Mesendoderm (in vitro differentiated cells): ENCODE data around the gene NAPSA.

Experiments
- DNase-seq: peaks from one replicate; pipeline ENCODE4 v3.0.0; 2013
- H2AK5ac ChIP-seq: 2 replicates; pipeline ENCODE4 v1.6.1; 2013; ENCODE audit warnings: low read length, inconsistent platforms
- H2BK120ac ChIP-seq: 2 replicates; pipeline ENCODE4 v1.6.1; 2013; ENCODE audit warnings: low read depth, mild to moderate bottlenecking, low read length, moderate library complexity, mixed read lengths
- H2BK15ac ChIP-seq: replicated peaks from 2 replicates; pipeline ENCODE4 v1.6.1; 2013; ENCODE audit warnings: low read depth, mild to moderate bottlenecking, moderate library complexity
- H2BK5ac ChIP-seq: 2 replicates; pipeline ENCODE4 v1.6.1; 2013; ENCODE audit warnings: low read length, inconsistent platforms
- H3K18ac ChIP-seq: 2 replicates; pipeline ENCODE4 v1.6.1; 2013; ENCODE audit warnings: mild to moderate bottlenecking, low read length, mixed read lengths
- H3K23ac ChIP-seq: one replicate; pipeline ENCODE4 v1.6.1; 2013; ENCODE audit warnings: low read length
- H3K27ac ChIP-seq: 2 replicates; pipeline ENCODE4 v1.5.1; 2013; ENCODE audit warnings: low read depth, mild to moderate bottlenecking, inconsistent platforms, low read length, moderate library complexity
- H3K27me3 ChIP-seq: 2 replicates; pipeline ENCODE4 v1.6.1; 2013; ENCODE audit warnings: low read length, control low read depth, mild to moderate bottlenecking, inconsistent platforms; ENCODE audit not compliant: insufficient read depth, poor library complexity
- H3K36me3 ChIP-seq: 2 replicates; pipeline ENCODE4 v1.6.1; 2013; ENCODE audit warnings: low read length, inconsistent platforms; ENCODE audit not compliant: control insufficient read depth, insufficient read depth
- H3K4ac ChIP-seq: one replicate; pipeline ENCODE4 v1.6.1; 2013; ENCODE audit warnings: low read depth, mild to moderate bottlenecking, low read length, moderate library complexity
- H3K4me1 ChIP-seq: 2 replicates; pipeline ENCODE4 v1.6.1; 2013; ENCODE audit warnings: low read depth, low read length, inconsistent platforms; ENCODE audit not compliant: control insufficient read depth
- H3K4me2 ChIP-seq: 2 replicates; pipeline ENCODE4 v1.6.1; 2013; ENCODE audit warnings: low read length
- H3K4me3 ChIP-seq: 2 replicates; pipeline ENCODE4 v1.5.1; 2013; ENCODE audit warnings: mild to moderate bottlenecking, low read length
- H3K56ac ChIP-seq: one replicate; pipeline ENCODE4 v1.6.1; 2013; ENCODE audit warnings: low read length
- H3K79me1 ChIP-seq: 2 replicates; pipeline ENCODE4 v1.6.1; 2013; ENCODE audit warnings: low read length, inconsistent platforms
- H3K79me2 ChIP-seq: 2 replicates; pipeline ENCODE4 v1.6.1; 2013; ENCODE audit warnings: mild to moderate bottlenecking, low read length; ENCODE audit not compliant: control insufficient read depth, insufficient read depth
- H3K9ac ChIP-seq: 2 replicates; pipeline ENCODE4 v1.6.1; 2013; ENCODE audit warnings: low read length, inconsistent platforms
- H4K5ac ChIP-seq: one replicate; pipeline ENCODE4 v1.6.1; 2013; ENCODE audit warnings: low read length
- H4K8ac ChIP-seq: one replicate; pipeline ENCODE4 v1.6.1; 2013; ENCODE audit warnings: low read depth, mild to moderate bottlenecking, control low read depth, low read length, moderate library complexity
- WGBS: extraction: QIAGEN DNeasy Blood & Tissue Kit; methylation state at CpG from one replicate; pipeline ENCODE4 v1.1.7; 2013; ENCODE audit warnings: low lambda C conversion rate, missing lambda C conversion rate; ENCODE audit not compliant: insufficient coverage; ENCODE audit errors: extremely low coverage; 5-methylcytosine and 5-hydroxymethylcytosine counted together

Gene NAPSA

DNA sequence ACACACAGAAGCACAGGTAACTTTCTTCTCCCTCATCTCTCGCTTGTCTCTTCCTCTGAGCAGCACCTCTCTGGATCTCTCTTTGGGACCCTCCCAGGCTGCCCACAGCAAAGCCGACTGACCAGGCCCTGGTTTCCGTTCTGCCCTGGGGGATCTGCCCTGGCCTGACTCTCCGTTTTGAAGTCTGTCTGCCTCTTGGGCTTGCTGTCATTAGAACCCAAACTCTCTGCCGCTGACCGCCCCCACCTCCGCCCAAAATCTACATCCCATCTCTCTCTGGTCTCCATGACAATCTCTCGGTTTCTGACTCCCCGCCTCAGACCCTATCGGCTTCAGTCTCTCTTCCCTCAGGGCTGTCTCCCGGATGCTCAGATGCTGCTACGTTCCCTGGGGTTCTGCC lies 43.2 kb downstream of the NAPSA start:
- DNase-seq: no peak
- no peak overlapping the region for H4K8ac ChIP-seq
- no peaks in the 10 kb centered on the region for H3K36me3 ChIP-seq

DNA sequence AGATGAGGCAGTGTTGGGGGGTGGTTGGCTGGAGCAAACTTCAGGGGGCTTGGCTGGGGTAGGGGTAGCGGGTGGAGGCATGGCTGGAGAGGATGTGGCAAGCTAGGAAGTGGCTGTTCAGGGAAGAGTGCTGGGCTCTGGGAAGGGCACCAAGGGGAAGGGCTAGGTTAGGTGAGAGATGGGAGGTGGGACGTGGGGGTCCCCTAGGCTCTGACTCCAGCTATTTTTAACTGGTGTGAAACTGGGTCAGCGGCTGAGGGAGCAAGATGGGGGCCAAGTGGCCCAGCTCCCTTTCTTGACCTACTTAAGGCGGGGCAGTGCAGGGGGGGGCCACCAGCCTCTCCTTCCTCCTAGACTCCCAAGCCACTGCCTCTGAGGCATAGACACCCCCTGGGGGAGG lies 43.6 kb downstream of the NAPSA start:
- H2BK5ac ChIP-seq: no peak overlapping the region
- no peak overlapping the region for H3K27ac ChIP-seq
- no peak overlapping the region for H3K56ac ChIP-seq
- H2AK5ac ChIP-seq: no peak overlapping the region
- no peaks in the 10 kb centered on the region for H3K36me3 ChIP-seq
- H3K18ac ChIP-seq: no peak overlapping the region
- no peak overlapping the region for H3K4me2 ChIP-seq
- DNase-seq: no peak
- no peak overlapping the region for H3K9ac ChIP-seq
- H3K4me1 ChIP-seq: peaks cover 2% of the 10 kb centered on the region
- no peak overlapping the region for H2BK15ac ChIP-seq
- no peak overlapping the region for H4K8ac ChIP-seq
- no peak overlapping the region for H4K5ac ChIP-seq
- WGBS: no CpG with 5 or more reads among the region's 4 CpGs
- peaks cover 3% of the 10 kb centered on the region for H3K27me3 ChIP-seq
- no peaks in the 10 kb centered on the region for H3K79me1 ChIP-seq
- H3K79me2 ChIP-seq: no peaks in the 10 kb centered on the region
- no peak overlapping the region for H3K23ac ChIP-seq
- H3K4ac ChIP-seq: no peak overlapping the region
- H3K4me3 ChIP-seq: no peak overlapping the region
- no peak overlapping the region for H2BK120ac ChIP-seq

More for the DNA sequence above, 43.2 kb downstream of the NAPSA start:
- H3K56ac ChIP-seq: no peak overlapping the region
- no peak overlapping the region for H4K5ac ChIP-seq
- no peak overlapping the region for H3K4me3 ChIP-seq
- H3K79me1 ChIP-seq: no peaks in the 10 kb centered on the region
- no peak overlapping the region for H3K18ac ChIP-seq
- no peak overlapping the region for H3K4me2 ChIP-seq
- WGBS: no CpG with 5 or more reads among the region's 12 CpGs
- H3K27me3 ChIP-seq: peaks cover 7% of the 10 kb centered on the region
- no peak overlapping the region for H3K27ac ChIP-seq
- H2BK15ac ChIP-seq: no peak overlapping the region
- no peak overlapping the region for H2AK5ac ChIP-seq
- H3K9ac ChIP-seq: no peak overlapping the region
- no peak overlapping the region for H2BK5ac ChIP-seq
- H3K4me1 ChIP-seq: peaks cover 2% of the 10 kb centered on the region
- H2BK120ac ChIP-seq: no peak overlapping the region
- no peak overlapping the region for H3K23ac ChIP-seq
- H3K79me2 ChIP-seq: no peaks in the 10 kb centered on the region
- no peak overlapping the region for H3K4ac ChIP-seq

GRCh38 chr19:50320596-50320995 lies 44.8 kb downstream of the NAPSA start:
- no peak overlapping the region for H3K18ac ChIP-seq
- H2AK5ac ChIP-seq: no peak overlapping the region
- no peak overlapping the region for H2BK5ac ChIP-seq
- H3K79me1 ChIP-seq: no peaks in the 10 kb centered on the region
- H2BK15ac ChIP-seq: no peak overlapping the region
- H3K9ac ChIP-seq: no peak overlapping the region
- H3K79me2 ChIP-seq: no peaks in the 10 kb centered on the region
- H4K5ac ChIP-seq: no peak overlapping the region
- H3K4me1 ChIP-seq: peaks cover 2% of the 10 kb centered on the region
- no peak overlapping the region for H3K4ac ChIP-seq
- DNase-seq: no peak
- H3K27ac ChIP-seq: no peak overlapping the region
- H4K8ac ChIP-seq: no peak overlapping the region
- no peaks in the 10 kb centered on the region for H3K27me3 ChIP-seq
- WGBS: no CpG with 5 or more reads among the region's 20 CpGs
- H3K4me2 ChIP-seq: no peak overlapping the region
- H3K23ac ChIP-seq: no peak overlapping the region
- H2BK120ac ChIP-seq: no peak overlapping the region
- H3K36me3 ChIP-seq: no peaks in the 10 kb centered on the region
- no peak overlapping the region for H3K4me3 ChIP-seq
- H3K56ac ChIP-seq: no peak overlapping the region

DNA sequence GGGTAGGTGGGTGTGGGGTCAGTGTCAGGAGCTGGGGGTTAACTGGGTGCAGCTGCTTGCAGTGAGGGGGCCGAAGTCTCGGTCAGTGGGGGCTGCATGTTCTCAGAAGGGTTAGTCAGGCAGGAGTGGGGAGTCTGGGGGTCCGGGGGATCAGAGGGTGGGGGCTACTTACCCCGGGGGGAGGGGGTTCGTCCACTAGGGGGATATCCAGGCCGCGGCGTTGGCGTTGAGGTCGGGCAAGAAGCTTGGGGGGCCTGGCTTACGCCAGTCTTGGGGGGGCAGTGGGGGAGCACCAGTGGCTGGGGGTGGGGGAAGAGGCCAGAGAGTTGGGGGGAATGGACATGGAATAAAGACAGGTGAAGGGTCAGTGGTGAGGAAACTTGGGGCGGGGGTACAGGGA lies 45.4 kb downstream of the NAPSA start:
- Histone ChIP-seq H3K36me3 (no peaks in the 10 kb centered on the region), H3K4me2 (no peak overlapping the region), H3K4ac (no peak overlapping the region), H3K23ac (no peak overlapping the region), H3K27me3 (no peaks in the 10 kb centered on the region), H3K79me2 (no peaks in the 10 kb centered on the region), H3K4me1 (no peaks in the 10 kb centered on the region), H3K4me3 (no peak overlapping the region), H3K27ac (no peak overlapping the region), H4K5ac (no peak overlapping the region), H2BK15ac (no peak overlapping the region), H3K56ac (no peak overlapping the region), H2BK120ac (no peak overlapping the region), H3K9ac (no peak overlapping the region), H3K79me1 (no peaks in the 10 kb centered on the region), H2AK5ac (no peak overlapping the region), H4K8ac (no peak overlapping the region), H3K18ac (no peak overlapping the region), H2BK5ac (no peak overlapping the region)
- no CpG with 5 or more reads among the region's 12 CpGs for WGBS
- no peak for DNase-seq

DNA sequence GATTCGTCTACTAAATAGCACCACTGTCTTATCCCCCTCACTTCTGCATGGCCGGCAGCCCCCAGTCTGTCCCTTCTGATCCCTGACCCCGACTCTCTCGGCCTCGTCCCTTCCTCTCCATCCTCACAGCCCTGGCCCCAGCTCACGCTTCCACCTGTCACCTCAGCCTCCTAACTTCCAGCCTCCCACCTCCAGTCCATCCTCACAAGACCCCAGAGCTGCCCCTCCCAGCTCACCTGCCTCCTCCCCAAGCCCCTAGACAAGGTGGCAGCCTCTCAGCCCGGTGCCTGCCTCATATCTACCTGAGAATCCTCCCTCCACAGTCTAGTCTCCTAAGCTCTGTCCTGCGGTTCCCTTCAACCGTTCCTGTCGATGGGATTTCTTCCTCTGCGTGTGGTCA lies 46.3 kb downstream of the NAPSA start:
- Histone ChIP-seq H3K4me2 (no peak overlapping the region), H3K27me3 (no peaks in the 10 kb centered on the region), H2BK15ac (no peak overlapping the region), H3K9ac (no peak overlapping the region), H3K4me3 (no peak overlapping the region), H3K56ac (no peak overlapping the region), H3K79me2 (no peaks in the 10 kb centered on the region), H3K18ac (no peak overlapping the region), H3K36me3 (no peaks in the 10 kb centered on the region), H3K4me1 (no peaks in the 10 kb centered on the region), H4K8ac (no peak overlapping the region), H2BK5ac (no peak overlapping the region), H4K5ac (no peak overlapping the region), H3K27ac (no peak overlapping the region), H2BK120ac (no peak overlapping the region), H2AK5ac (no peak overlapping the region), H3K79me1 (no peaks in the 10 kb centered on the region), H3K4ac (no peak overlapping the region), H3K23ac (no peak overlapping the region)
- no peak for DNase-seq
- whole genome bisulfite sequencing: no CpG with 5 or more reads among the region's 11 CpGs

DNA sequence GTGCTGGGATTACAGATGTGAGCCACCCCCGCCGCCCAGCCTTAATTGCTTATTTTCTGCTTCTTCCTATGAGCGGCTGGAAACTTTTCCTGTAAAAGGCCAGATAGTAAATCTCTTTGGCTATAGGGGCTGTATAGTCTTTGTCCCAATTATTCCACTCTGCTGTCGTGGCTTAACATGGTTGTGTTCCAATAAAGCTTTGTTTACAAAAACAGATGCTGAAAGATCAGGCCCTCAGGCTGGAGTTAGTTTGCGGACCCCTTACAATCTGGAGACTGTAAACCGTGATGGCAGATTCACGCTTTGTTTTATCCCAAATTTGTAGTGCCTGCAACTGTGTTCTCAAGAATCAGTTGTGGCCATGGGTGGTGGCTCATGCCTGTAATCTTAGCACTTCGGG lies 47.0 kb downstream of the NAPSA start:
- Histone ChIP-seq H2AK5ac (no peak overlapping the region), H4K5ac (no peak overlapping the region), H3K27me3 (no peaks in the 10 kb centered on the region), H3K4ac (no peak overlapping the region), H3K79me2 (no peaks in the 10 kb centered on the region), H3K4me2 (no peak overlapping the region), H3K56ac (no peak overlapping the region), H2BK5ac (no peak overlapping the region), H3K4me3 (no peak overlapping the region), H3K79me1 (no peaks in the 10 kb centered on the region), H3K36me3 (no peaks in the 10 kb centered on the region), H3K23ac (no peak overlapping the region), H4K8ac (no peak overlapping the region), H2BK120ac (no peak overlapping the region), H3K4me1 (no peaks in the 10 kb centered on the region), H3K27ac (no peak overlapping the region), H3K9ac (no peak overlapping the region), H2BK15ac (no peak overlapping the region), H3K18ac (no peak overlapping the region)
- DNase-seq: no peak
- no CpG with 5 or more reads among the region's 8 CpGs for WGBS
